ENCODE measurements around the gene KRT6B.

Gene KRT6B

DNA sequence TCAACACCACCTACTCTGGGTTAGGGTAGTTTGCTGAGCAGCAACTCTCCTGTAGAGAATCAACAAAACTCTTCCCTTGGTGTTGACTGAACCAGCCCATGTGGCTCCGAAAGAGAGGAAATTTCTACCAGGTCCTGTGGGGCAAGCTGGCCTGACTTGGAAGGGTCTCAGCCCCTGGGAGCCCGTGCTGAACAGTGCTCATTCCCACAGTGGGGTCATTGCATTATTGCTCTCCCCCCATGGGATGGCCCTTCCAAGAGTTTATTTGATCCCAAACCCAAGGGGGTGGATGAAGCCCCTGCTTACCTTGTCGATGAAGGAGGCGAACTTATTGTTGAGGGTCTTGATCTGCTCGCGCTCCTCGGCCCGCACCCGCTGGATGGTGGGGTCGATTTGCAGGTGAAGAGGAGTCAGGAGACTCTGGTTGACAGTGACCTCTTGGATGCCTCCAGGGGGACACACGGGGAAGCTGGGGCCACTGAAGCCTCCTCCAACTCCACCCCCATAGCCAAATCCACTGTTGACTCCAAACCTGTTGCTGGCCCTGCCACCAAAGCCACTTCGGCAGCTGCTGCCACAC, 18.4 kb downstream of the KRT6B start:
- no peaks in the 10 kb centered on the region for H3K36me3 ChIP-seq (ENCODE audit: insufficient read depth, low read length)
- H3K9ac ChIP-seq (ENCODE audit: low read depth, low read length, poor library complexity, severe bottlenecking), result no peak overlapping the region
- no peaks in the 10 kb centered on the region for H3K9me2 ChIP-seq (replicated peaks; ENCODE audit: low read depth, low read length)
- H3K4me1 ChIP-seq (ENCODE audit: insufficient read depth, low read length, poor library complexity, severe bottlenecking), result no peaks in the 10 kb centered on the region
- no peaks in the 10 kb centered on the region for H3K9me3 ChIP-seq (ENCODE audit: insufficient read depth, low read depth, low read length)
- peaks cover 7% of the 10 kb centered on the region for H3K27me3 ChIP-seq (ENCODE audit: insufficient read depth, low read length, poor library complexity, severe bottlenecking)
- H3F3A ChIP-seq (ENCODE audit: low read depth), result no peaks in the 10 kb centered on the region
- no peak overlapping the region for H2AFZ ChIP-seq (ENCODE audit: low read length)
- no peak for TF ChIP-seq EZH2phosphoT487 (IDR thresholded peaks at IDR 0.05; ENCODE audit: borderline replicate concordance)
- TF ChIP-seq, protein P1, sequence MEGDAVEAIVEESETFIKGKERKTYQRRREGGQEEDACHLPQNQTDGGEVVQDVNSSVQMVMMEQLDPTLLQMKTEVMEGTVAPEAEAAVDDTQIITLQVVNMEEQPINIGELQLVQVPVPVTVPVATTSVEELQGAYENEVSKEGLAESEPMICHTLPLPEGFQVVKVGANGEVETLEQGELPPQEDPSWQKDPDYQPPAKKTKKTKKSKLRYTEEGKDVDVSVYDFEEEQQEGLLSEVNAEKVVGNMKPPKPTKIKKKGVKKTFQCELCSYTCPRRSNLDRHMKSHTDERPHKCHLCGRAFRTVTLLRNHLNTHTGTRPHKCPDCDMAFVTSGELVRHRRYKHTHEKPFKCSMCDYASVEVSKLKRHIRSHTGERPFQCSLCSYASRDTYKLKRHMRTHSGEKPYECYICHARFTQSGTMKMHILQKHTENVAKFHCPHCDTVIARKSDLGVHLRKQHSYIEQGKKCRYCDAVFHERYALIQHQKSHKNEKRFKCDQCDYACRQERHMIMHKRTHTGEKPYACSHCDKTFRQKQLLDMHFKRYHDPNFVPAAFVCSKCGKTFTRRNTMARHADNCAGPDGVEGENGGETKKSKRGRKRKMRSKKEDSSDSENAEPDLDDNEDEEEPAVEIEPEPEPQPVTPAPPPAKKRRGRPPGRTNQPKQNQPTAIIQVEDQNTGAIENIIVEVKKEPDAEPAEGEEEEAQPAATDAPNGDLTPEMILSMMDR (conservative IDR thresholded peaks at IDR 0.05; ENCODE audit: low read length), result no peak
- no peaks in the 10 kb centered on the region for H3K79me2 ChIP-seq (ENCODE audit: insufficient read depth, low read length)
- no peak overlapping the region for H3K4me3 ChIP-seq (ENCODE audit: low read length, poor library complexity, severe bottlenecking)
- no peaks in the 10 kb centered on the region for H4K20me1 ChIP-seq (ENCODE audit: insufficient read depth, low read length, poor library complexity, severe bottlenecking)
- H3K4me2 ChIP-seq (ENCODE audit: low read depth, low read length, poor library complexity, severe bottlenecking), result no peak overlapping the region

DNA sequence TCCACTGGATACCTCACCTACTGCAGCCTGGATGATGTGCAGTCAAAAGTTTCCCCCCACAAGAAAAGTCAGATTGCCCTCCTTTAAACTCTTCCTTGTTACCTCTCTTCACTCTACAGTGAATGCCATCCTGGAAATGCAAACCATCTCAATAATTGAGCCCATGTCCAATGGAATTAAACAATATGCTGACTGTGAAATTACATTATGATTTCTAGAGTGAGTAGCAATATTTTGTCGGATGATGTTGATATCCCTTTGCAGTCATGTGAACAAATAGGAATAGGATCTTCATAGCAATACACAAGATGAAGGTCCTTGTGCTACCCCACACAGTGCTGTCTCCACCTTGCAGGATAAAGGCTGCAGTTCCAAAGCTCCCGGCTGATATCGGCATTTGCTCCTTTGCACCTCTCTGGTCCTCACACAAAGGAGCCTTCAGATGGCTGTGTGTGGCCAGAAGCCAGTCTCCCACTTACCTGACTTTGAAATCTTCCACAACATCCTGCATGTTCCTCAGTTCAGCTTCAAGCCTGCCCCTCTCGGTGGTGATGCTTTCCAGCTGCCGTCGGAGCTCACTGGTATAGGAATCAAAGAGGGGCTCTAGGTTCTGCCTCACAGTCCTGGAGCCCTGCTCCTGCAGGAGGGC, 19.3 kb downstream of the KRT6B start:
- TF ChIP-seq EZH2phosphoT487 (IDR thresholded peaks at IDR 0.05; ENCODE audit: borderline replicate concordance), result no peak
- TF ChIP-seq, protein P1 (conservative IDR thresholded peaks at IDR 0.05; ENCODE audit: low read length), result no peak

DNA sequence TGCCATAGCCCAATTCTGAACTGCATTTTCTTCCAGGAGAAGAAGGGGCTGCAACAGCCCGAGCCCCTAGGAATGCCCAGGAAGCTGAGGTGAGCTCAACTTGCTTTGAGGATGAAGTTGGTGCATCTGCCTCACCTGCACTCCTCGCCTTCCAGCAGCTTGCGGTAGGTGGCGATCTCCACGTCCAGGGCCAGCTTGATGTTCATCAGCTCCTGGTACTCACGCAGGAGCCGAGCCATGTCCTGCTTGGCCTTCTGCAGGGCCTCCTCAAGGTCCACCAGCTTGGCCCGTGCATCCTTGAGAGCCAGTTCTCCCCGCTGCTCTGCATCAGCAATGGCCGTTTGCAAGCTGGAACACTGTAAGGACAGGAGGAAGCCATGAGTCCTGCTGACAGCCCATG, 23.8 kb downstream of the KRT6B start:
- Histone ChIP-seq H3K79me2 (ENCODE audit: insufficient read depth, low read length) (no peaks in the 10 kb centered on the region), H3K4me3 (ENCODE audit: low read length, poor library complexity, severe bottlenecking) (no peak overlapping the region), H3K4me2 (ENCODE audit: low read depth, low read length, poor library complexity, severe bottlenecking) (no peak overlapping the region), H3K9ac (ENCODE audit: low read depth, low read length, poor library complexity, severe bottlenecking) (no peak overlapping the region), H2AFZ (ENCODE audit: low read length) (no peak overlapping the region; the same call in 1 of the 2 replicates), H3K27me3 (ENCODE audit: insufficient read depth, low read length, poor library complexity, severe bottlenecking) (peaks cover 8% of the 10 kb centered on the region), H3K9me3 (ENCODE audit: insufficient read depth, low read depth, low read length) (no peaks in the 10 kb centered on the region), H3F3A (ENCODE audit: low read depth) (no peaks in the 10 kb centered on the region), H4K20me1 (ENCODE audit: insufficient read depth, low read length, poor library complexity, severe bottlenecking) (no peaks in the 10 kb centered on the region), H3K4me1 (ENCODE audit: insufficient read depth, low read length, poor library complexity, severe bottlenecking) (no peaks in the 10 kb centered on the region), H3K36me3 (ENCODE audit: insufficient read depth, low read length) (no peaks in the 10 kb centered on the region), H3K9me2 (replicated peaks; ENCODE audit: low read depth, low read length) (no peaks in the 10 kb centered on the region)
- TF ChIP-seq EZH2phosphoT487 (IDR thresholded peaks at IDR 0.05; ENCODE audit: borderline replicate concordance), result no peak
- TF ChIP-seq, protein P1 (conservative IDR thresholded peaks at IDR 0.05; ENCODE audit: low read length), result peak; percentile 63

More for the DNA sequence above, 19.3 kb downstream of the KRT6B start:
- Histone ChIP-seq H3K36me3 (ENCODE audit: insufficient read depth, low read length) (no peaks in the 10 kb centered on the region), H2AFZ (ENCODE audit: low read length) (no peak overlapping the region), H3K27me3 (ENCODE audit: insufficient read depth, low read length, poor library complexity, severe bottlenecking) (peaks cover 8% of the 10 kb centered on the region), H3K4me2 (ENCODE audit: low read depth, low read length, poor library complexity, severe bottlenecking) (no peak overlapping the region), H4K20me1 (ENCODE audit: insufficient read depth, low read length, poor library complexity, severe bottlenecking) (no peaks in the 10 kb centered on the region), H3K9me2 (replicated peaks; ENCODE audit: low read depth, low read length) (no peaks in the 10 kb centered on the region), H3K79me2 (ENCODE audit: insufficient read depth, low read length) (no peaks in the 10 kb centered on the region), H3K9ac (ENCODE audit: low read depth, low read length, poor library complexity, severe bottlenecking) (no peak overlapping the region), H3K4me1 (ENCODE audit: insufficient read depth, low read length, poor library complexity, severe bottlenecking) (no peaks in the 10 kb centered on the region), H3K4me3 (ENCODE audit: low read length, poor library complexity, severe bottlenecking) (no peak overlapping the region), H3K9me3 (ENCODE audit: insufficient read depth, low read depth, low read length) (no peaks in the 10 kb centered on the region), H3F3A (ENCODE audit: low read depth) (no peaks in the 10 kb centered on the region)
